GM12878 (cell line): ENCODE results near the gene ITGB1BP2. TPM values are rescaled to one million over a fixed set of nuclear protein-coding genes. Genes with fewer than 3 reads are reported as not detected.

ENCODE experiments used
- BCL11A ChIP-seq: IDR thresholded peaks from 2 replicates; pipeline ENCODE4 v1.6.1; 2011; ENCODE audit warnings: low read depth, low read length
- CBX5 ChIP-seq: sonication (generic); IDR thresholded peaks from 2 replicates; pipeline ENCODE4 v1.6.1; 2016; ENCODE audit warnings: low read depth, moderate library complexity, mild to moderate bottlenecking, inconsistent platforms
- CREM ChIP-seq: IDR thresholded peaks from 2 replicates; pipeline ENCODE4 v1.6.1; 2014; ENCODE audit warnings: antibody characterized with exemption, low read depth
- JUNB ChIP-seq: IDR thresholded peaks from 2 replicates; pipeline ENCODE4 v1.6.1; 2016; ENCODE audit warnings: antibody characterized with exemption, mild to moderate bottlenecking
- MYC ChIP-seq: IDR thresholded peaks from 2 replicates; pipeline ENCODE4 v1.6.1; 2011; ENCODE audit warnings: mild to moderate bottlenecking, low read length, moderate library complexity, inconsistent platforms; ENCODE audit not compliant: insufficient read depth, insufficient replicate concordance, insufficient read length, severe bottlenecking
- NR2C1 ChIP-seq: fragments of 450-650 bp; IDR thresholded peaks from 2 replicates; pipeline ENCODE4 v1.6.1; 2017; ENCODE audit warnings: antibody characterized with exemption, mild to moderate bottlenecking, moderate library complexity
- NR2C2 ChIP-seq: IDR thresholded peaks from 2 replicates; pipeline ENCODE4 v1.6.1; 2011; ENCODE audit warnings: borderline replicate concordance, low read depth; ENCODE audit not compliant: control insufficient read depth, insufficient read length
- NR2F1 ChIP-seq: fragments of 450-650 bp; conservative IDR thresholded peaks from 2 replicates; pipeline ENCODE4 v1.6.1; 2017; ENCODE audit warnings: mild to moderate bottlenecking
- RCOR1 ChIP-seq: conservative IDR thresholded peaks from 2 replicates; pipeline ENCODE4 v1.6.1; 2012; ENCODE audit warnings: low read depth, low read length, improper control_type of control experiment
- SIN3A ChIP-seq: IDR thresholded peaks from 2 replicates; pipeline ENCODE4 v1.6.1; 2012; ENCODE audit warnings: low read depth, low read length, improper control_type of control experiment
- SMAD5 ChIP-seq: IDR thresholded peaks from 2 replicates; pipeline ENCODE4 v1.6.1; 2016; ENCODE audit warnings: antibody characterized with exemption, low read depth
- SP1 ChIP-seq: IDR thresholded peaks from one replicate; pipeline ENCODE4 v1.6.1; 2011; ENCODE audit warnings: low read depth, low read length
- SREBF2 ChIP-seq: IDR thresholded peaks from 2 replicates; pipeline ENCODE4 v1.6.1; 2012; ENCODE audit warnings: mild to moderate bottlenecking, low read length
- SRF ChIP-seq, 2 experiments: IDR thresholded peaks; 2 replicates each; pipeline ENCODE4 v1.6.1; 2011; ENCODE audit warnings: low read depth in 2 of 2, low read length in 2 of 2, mild to moderate bottlenecking in 1 of 2, moderate library complexity in 1 of 2
- STAT3 ChIP-seq: IDR thresholded peaks from 2 replicates; pipeline ENCODE4 v1.6.1; 2011; ENCODE audit warnings: low read depth, low read length, improper control_type of control experiment
- TBL1XR1 ChIP-seq: IDR thresholded peaks from 2 replicates; pipeline ENCODE4 v1.6.1; 2012; ENCODE audit warnings: low read depth, low read length, improper control_type of control experiment
- TCF12 ChIP-seq: IDR thresholded peaks from 2 replicates; pipeline ENCODE4 v1.6.1; 2011; ENCODE audit warnings: low read depth, mild to moderate bottlenecking, low read length
- ZNF274 ChIP-seq: IDR thresholded peaks from one replicate; pipeline ENCODE4 v1.8.0; 2011; ENCODE audit not compliant: insufficient read length, insufficient read depth
- polyA plus RNA-seq, 11 experiments: library from polyadenylated mRNA; depleted of rRNA in 4 of 11; unstranded in 6 of 11; stranded (reverse) in 5 of 11; fragments of >200 nt; fragmentation: Nextera tagmentation in 4 of 11; fragmentation: Illumina TruSeq in 1 of 11; extraction: Ambion mirVana in 4 of 11; extraction: Trizol in 1 of 11; gene quantifications; 1 replicate in 1 of 11; 2 replicates in 10 of 11; pipeline versions ENCODE4 v1.2.1 to v1.2.3, GENCODE V29; 2011 to 2016; ENCODE audit warnings: inconsistent platforms in 2 of 11, missing spikeins in 2 of 11, low read depth in 1 of 11
- total RNA-seq, 4 experiments: library from RNA; depleted of rRNA in 3 of 4; stranded (reverse); fragments of >200 nt in 3 of 4; fragmentation: Illumina TruSeq in 1 of 4; extraction: Trizol in 1 of 4; gene quantifications; 2 replicates each; pipeline versions ENCODE4 v1.2.1 to v1.2.3, GENCODE V29; 2013 to 2021
- TF ChIP-seq, protein P1 (sequence below): fragments of 450-650 bp; IDR thresholded peaks from 2 replicates; pipeline ENCODE4 v1.6.1; 2017; ENCODE audit warnings: mild to moderate bottlenecking, low read depth, inconsistent platforms; ENCODE audit not compliant: poor library complexity, severe bottlenecking
- TF ChIP-seq, protein P2 (sequence below): fragments of 450-650 bp; formaldehyde crosslinking; IDR thresholded peaks from 2 replicates; pipeline ENCODE4 v1.4.0; 2020; ENCODE audit warnings: mild to moderate bottlenecking, moderate library complexity
- TF ChIP-seq, protein P3 (sequence below): fragments of 450-650 bp; IDR thresholded peaks from 2 replicates; pipeline ENCODE4 v1.6.1; 2016; ENCODE audit warnings: mild to moderate bottlenecking, moderate library complexity, borderline replicate concordance

Gene ITGB1BP2
- total and polyA plus RNA-seq, 10 of the 15 experiments (the other 5 are each of a cell fraction or from before 2014, with no cell fraction given): 0.50 to 2.9 (median 1.7) TPM

DNA sequence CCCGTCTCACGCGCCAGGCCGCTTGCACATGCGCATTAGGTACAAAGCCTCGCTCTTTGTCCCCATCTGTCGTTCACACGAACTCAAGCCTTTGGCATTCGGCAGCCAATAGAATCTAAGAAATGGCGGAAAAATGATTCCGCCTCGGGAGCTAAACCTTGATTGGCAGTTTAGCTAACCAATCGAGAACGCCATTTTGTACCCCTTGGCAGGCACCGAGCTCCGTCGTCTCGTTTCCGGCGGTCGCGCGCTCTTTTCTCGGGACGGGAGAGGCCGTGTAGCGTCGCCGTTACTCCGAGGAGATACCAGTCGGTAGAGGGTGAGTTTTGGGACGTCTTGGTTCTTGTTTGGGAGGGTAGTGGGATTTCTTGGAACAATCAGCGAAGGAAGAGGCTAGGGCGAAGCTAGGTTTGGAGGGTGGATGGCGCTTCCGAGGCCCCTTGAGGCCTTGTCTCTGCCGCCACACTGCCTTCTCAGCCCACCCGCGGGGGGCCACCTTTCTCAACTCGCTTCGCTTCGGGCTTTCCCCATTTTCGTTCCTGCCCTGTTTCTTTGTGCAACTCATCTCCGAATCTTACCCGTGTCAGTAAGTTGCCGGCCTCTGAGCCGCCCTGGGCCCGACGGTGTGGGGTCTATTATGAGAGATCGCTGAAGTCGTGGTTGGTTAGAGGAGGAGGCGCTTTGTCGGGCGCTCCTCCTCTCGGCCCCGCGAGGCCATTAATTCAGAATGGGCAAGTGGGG is 18.0 kb upstream of the ITGB1BP2 start, which contains the start of gene NONO (continued):
- TF ChIP-seq, protein P1, sequence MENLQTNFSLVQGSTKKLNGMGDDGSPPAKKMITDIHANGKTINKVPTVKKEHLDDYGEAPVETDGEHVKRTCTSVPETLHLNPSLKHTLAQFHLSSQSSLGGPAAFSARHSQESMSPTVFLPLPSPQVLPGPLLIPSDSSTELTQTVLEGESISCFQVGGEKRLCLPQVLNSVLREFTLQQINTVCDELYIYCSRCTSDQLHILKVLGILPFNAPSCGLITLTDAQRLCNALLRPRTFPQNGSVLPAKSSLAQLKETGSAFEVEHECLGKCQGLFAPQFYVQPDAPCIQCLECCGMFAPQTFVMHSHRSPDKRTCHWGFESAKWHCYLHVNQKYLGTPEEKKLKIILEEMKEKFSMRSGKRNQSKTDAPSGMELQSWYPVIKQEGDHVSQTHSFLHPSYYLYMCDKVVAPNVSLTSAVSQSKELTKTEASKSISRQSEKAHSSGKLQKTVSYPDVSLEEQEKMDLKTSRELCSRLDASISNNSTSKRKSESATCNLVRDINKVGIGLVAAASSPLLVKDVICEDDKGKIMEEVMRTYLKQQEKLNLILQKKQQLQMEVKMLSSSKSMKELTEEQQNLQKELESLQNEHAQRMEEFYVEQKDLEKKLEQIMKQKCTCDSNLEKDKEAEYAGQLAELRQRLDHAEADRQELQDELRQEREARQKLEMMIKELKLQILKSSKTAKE: no peak
- TF ChIP-seq SMAD5 (peak; percentile 90), SREBF2 (no peak), TBL1XR1 (no peak), MYC (no peak), BCL11A (no peak), RCOR1 (no peak), NR2C1 (no peak), SRF (IDR thresholded peaks at IDR 0.05; ENCODE audit: low read depth in 2 of 2, low read length in 2 of 2) (no peak), CREM (peak; percentile 59; the same call in 1 of the 2 replicates), CBX5 (no peak), ZNF274 (no peak), NR2F1 (no peak), TCF12 (peak; percentile 7; the same call in 1 of the 2 replicates), NR2C2 (no peak), JUNB (no peak), SP1 (peak; percentile 51), STAT3 (no peak), SIN3A (0 out of 2 replicates have a peak, but pooled peaks have one; percentile 38)
- TF ChIP-seq, protein P2, sequence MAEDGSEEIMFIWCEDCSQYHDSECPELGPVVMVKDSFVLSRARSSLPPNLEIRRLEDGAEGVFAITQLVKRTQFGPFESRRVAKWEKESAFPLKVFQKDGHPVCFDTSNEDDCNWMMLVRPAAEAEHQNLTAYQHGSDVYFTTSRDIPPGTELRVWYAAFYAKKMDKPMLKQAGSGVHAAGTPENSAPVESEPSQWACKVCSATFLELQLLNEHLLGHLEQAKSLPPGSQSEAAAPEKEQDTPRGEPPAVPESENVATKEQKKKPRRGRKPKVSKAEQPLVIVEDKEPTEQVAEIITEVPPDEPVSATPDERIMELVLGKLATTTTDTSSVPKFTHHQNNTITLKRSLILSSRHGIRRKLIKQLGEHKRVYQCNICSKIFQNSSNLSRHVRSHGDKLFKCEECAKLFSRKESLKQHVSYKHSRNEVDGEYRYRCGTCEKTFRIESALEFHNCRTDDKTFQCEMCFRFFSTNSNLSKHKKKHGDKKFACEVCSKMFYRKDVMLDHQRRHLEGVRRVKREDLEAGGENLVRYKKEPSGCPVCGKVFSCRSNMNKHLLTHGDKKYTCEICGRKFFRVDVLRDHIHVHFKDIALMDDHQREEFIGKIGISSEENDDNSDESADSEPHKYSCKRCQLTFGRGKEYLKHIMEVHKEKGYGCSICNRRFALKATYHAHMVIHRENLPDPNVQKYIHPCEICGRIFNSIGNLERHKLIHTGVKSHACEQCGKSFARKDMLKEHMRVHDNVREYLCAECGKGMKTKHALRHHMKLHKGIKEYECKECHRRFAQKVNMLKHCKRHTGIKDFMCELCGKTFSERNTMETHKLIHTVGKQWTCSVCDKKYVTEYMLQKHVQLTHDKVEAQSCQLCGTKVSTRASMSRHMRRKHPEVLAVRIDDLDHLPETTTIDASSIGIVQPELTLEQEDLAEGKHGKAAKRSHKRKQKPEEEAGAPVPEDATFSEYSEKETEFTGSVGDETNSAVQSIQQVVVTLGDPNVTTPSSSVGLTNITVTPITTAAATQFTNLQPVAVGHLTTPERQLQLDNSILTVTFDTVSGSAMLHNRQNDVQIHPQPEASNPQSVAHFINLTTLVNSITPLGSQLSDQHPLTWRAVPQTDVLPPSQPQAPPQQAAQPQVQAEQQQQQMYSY (CRISPR knock-in tag): no peak
- TF ChIP-seq, protein P3, sequence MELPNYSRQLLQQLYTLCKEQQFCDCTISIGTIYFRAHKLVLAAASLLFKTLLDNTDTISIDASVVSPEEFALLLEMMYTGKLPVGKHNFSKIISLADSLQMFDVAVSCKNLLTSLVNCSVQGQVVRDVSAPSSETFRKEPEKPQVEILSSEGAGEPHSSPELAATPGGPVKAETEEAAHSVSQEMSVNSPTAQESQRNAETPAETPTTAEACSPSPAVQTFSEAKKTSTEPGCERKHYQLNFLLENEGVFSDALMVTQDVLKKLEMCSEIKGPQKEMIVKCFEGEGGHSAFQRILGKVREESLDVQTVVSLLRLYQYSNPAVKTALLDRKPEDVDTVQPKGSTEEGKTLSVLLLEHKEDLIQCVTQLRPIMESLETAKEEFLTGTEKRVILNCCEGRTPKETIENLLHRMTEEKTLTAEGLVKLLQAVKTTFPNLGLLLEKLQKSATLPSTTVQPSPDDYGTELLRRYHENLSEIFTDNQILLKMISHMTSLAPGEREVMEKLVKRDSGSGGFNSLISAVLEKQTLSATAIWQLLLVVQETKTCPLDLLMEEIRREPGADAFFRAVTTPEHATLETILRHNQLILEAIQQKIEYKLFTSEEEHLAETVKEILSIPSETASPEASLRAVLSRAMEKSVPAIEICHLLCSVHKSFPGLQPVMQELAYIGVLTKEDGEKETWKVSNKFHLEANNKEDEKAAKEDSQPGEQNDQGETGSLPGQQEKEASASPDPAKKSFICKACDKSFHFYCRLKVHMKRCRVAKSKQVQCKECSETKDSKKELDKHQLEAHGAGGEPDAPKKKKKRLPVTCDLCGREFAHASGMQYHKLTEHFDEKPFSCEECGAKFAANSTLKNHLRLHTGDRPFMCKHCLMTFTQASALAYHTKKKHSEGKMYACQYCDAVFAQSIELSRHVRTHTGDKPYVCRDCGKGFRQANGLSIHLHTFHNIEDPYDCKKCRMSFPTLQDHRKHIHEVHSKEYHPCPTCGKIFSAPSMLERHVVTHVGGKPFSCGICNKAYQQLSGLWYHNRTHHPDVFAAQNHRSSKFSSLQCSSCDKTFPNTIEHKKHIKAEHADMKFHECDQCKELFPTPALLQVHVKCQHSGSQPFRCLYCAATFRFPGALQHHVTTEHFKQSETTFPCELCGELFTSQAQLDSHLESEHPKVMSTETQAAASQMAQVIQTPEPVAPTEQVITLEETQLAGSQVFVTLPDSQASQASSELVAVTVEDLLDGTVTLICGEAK: peak; percentile 65; the same call in 1 of the 2 replicates
